HT-29 (cell line): ENCODE results near the gene ASIC3. TPM values are rescaled to one million over a fixed set of nuclear protein-coding genes. Genes with fewer than 3 reads are reported as not detected.
A peak's percentile ranks its signal among the peaks of the same experiment; 100 is the strongest.
"Not testable (repeated sequence)": the region's sequence is repeated elsewhere in the genome, so short reads cannot be mapped to it uniquely, and the experiment has no call there.

Source experiments
- DNase-seq: peaks from one replicate; pipeline ENCODE4 v3.0.0-alpha.2; 2015; ENCODE audit warnings: low spot score
- total RNA-seq: library from RNA; depleted of rRNA; stranded (reverse); fragments of >200 nt; shearing (Covaris generic); gene quantifications from 2 replicates; pipeline ENCODE4 v1.2.3, GENCODE V29; 2014

The ASIC3 gene
- total RNA-seq, 1 experiment from 2014 or later = 2.2 TPM

DNA sequence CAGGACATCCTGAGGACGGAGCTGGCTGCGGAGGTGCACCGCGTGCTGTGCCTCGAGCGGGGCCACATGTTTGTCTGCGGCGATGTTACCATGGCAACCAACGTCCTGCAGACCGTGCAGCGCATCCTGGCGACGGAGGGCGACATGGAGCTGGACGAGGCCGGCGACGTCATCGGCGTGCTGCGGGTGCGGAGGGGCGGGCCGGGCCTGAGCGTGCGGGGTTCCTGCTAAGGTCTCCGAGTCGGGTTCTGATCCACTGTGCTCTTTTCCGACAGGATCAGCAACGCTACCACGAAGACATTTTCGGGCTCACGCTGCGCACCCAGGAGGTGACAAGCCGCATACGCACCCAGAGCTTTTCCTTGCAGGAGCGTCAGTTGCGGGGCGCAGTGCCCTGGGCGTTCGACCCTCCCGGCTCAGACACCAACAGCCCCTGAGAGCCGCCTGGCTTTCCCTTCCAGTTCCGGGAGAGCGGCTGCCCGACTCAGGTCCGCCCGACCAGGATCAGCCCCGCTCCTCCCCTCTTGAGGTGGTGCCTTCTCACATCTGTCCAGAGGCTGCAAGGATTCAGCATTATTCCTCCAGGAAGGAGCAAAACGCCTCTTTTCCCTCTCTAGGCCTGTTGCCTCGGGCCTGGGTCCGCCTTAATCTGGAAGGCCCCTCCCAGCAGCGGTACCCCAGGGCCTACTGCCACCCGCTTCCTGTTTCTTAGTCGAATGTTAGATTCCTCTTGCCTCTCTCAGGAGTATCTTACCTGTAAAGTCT lies 34.4 kb upstream of the ASIC3 start:
- DNase-seq = no peak

DNA sequence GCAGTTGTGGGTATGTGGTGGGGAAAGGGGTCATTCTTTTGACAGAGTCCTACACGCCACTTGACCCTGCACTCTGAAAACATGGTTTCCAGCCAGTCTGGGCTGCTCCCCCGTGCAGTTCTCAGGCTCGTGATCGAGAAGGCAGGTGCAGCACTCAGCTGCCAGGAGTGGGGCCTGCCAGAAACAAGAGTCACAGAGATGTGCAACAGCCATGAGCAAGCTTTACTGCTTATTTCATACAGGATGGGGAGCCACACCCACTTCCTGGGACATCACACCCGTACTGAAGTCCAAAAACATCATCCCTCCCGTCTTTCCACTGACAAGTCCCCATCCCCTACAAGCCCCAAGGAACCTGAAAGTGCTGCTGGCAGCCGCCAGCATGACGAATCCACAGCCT lies 33.4 kb upstream of the ASIC3 start:
- DNase-seq = no peak

DNA sequence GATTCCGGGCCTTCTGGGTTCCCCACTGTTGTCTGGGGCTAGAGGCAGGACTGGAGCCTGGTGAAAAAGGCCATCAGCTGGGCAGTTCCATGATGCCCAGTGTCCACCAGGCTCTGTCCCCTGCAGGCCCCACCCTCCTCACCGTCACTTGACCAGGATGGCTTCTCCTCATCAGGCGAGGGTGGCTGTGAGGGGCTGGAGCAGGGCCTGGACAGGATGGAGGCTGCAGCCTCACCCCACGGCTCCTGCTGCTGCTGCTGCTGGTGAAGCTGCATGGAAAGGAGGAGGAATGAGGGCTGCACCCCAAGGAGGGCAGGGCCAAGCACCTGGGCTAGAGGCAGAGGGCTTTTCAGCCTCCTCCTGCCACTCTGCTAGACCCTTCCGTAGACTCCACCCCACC lies 32.4 kb upstream of the ASIC3 start:
- DNase-seq = peak; percentile 2

DNA sequence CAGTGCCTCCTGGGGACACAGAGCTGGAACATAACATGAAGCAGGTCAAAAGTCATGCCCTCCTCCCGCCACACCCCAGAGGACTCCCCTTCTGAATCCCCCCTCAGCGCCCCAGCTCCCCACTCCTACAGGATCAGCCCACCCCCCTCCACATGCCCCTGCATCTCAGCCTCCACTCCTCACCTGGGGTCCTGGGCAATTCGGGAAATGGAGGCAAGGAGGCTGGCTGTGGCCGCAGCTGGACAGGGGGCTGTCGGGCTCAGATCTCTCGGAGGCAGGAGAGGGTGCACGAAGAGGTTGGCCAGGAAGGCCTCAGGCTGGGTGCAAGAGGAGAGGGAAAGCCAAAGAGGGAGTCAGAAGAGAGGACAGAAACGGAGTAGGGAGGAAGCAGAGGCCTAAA lies 31.8 kb upstream of the ASIC3 start:
- DNase-seq = no peak

DNA sequence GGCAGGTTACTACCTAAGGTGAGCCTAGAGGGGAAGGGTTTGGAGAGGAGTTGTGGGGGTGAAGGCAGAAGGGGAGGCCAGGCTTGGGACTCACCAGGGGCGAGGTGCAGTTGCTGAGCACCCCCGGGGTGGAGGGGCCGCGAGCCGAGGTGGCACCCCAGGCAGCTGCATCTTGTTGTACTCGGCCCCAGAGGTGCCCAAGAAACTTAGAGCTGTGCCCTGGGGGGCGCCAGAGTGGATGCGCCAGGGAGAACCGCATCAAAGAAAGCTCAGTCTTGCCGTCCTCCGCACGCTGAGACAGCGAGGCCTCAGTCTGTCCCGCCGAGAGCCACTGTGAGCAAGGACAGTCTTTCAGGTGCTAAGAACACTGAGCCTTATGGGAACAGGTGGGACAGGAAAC lies 31.4 kb upstream of the ASIC3 start:
- DNase-seq = no peak

DNA sequence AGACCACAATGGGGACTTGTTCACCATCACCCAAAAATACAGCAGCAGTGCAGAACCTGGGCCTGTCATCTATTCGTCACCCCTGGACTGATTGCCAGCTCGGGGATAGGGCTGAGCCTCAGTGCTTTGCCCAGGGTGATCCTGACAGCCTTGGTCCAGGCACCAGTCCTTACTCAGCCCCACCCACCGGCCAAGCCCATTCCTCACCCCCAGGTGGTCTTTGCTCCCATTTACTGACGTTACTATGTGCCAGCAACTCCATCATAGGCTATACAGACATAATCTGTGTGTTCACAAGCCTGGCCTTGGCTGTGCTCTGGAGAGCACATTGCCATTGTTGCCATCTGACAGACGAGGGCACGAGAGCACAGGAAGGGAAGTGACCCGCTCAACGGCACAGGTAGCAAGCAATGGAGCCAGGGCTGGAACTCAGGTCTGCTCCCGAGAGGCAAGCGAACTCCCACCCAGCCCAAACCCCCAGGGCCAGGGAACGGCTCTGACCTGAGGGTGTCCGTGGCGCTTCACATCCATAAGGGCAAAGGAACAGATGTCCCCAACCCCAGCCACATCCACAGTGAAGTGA lies 30.9 kb upstream of the ASIC3 start:
- peak; percentile 48 for DNase-seq

DNA sequence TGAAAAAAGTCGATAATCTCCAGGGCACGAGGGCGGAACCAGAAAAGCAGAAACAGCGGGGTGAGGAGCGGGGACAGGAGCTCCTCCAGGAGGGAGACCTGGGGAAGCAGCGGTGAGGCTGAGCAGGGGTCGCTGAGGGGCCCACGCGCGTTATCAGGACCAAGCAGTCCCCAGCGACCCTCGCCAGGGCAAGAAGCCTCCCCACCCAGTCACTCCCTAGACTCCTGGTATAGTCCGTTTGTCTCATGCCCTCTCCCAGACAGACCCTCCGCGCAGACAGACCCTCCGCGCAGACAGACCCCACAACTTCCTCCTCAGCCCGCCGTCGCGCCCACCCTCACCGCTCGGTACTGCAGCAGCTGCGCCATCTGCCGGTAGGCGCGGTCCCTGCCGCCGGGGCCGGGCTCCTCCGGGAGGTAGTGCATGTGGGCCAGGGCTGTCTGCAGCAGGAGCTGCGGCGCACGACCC lies 30.3 kb upstream of the ASIC3 start:
- peak; percentile 63 for DNase-seq

DNA sequence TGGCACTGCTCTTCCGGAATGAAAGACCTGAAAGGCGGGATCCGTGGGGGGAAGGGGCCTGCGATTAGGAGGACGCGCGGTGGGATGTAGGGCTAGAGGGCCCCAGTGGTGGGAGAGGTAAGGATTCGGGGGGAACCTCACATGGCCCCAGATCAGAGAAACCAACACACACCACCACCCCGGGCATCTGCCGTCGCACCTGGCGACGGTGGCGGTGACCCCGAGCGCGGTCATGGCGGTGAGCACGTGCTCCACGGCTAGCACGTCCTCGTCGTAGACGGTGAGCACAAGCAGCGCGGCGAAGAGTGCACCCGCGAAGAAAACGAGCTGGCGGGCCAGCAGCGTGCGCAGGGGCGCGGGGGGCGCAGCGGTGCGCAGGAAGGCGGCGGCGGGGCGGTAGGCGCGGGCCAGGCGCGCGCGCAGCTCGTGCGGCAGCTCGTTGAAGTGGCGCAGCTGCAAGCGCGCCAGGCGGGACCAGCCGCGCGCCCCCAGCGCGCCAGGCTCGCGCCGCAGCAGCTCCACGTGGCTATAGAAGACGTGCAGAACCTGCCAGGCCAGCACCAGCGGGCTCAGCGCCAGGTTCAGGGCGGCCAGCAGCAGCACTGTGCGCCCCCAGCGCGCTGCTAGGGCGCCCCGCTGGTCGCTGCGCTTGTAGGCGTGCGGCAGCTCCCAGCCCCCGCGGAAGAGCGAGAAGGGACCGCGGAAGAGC lies 29.8 kb upstream of the ASIC3 start:
- DNase-seq = no peak

DNA sequence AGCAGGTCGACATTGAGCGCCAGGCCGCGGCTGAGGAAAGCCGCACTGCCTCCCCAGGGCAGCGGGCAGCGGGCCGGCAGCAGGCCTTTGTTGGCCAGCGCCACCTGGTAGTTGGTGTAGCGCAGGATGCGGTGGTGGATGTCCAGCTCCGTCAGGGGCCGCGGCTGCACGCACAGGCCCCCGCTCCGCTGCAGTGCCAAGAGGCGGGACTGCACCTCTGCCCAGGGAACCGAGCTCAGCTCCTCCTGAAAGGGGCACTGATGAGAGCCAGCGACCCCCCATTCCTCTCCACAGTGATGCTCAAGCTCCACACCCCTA lies 29.2 kb upstream of the ASIC3 start:
- DNase-seq = no peak

DNA sequence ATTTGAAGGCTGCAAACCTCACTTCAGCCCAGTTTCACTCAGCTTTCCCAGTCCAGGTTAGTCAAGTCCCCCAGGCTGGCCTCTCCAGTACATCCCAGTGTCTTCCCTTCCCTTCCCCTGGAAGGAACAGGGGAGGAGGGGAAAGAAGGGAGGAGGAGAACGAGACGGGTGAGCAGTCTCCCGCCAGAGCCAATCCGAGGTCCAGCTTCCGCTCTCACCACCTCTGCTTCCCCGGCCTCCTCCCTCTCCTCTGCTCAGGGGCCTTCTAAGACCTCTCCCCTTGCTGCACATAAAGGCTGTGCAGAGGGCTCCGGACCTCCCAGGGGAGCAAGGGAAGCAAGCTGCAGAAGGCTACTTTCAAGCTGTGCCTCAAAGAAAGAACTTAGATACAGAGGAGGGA lies 28.1 kb upstream of the ASIC3 start:
- no peak for DNase-seq

DNA sequence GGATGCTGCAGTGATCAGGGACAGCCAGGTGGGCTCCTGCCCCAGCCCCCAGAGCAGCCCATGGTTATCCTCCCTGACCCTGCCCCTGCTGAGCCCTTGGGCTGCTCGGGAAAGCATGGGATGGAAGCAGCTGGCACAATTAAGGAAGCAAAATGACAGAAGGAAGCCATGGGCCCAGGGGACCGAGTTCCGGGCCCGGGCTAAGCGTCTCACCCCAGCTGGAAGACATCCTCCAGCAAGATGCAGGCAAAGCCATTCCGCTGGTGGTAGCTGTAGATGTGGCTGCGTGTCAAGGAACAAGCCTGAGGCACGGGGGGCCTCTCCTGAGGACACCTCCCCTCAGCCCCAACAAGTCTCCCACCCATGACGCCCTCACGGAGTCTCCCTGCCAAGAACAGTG lies 25.1 kb upstream of the ASIC3 start:
- no peak for DNase-seq

DNA sequence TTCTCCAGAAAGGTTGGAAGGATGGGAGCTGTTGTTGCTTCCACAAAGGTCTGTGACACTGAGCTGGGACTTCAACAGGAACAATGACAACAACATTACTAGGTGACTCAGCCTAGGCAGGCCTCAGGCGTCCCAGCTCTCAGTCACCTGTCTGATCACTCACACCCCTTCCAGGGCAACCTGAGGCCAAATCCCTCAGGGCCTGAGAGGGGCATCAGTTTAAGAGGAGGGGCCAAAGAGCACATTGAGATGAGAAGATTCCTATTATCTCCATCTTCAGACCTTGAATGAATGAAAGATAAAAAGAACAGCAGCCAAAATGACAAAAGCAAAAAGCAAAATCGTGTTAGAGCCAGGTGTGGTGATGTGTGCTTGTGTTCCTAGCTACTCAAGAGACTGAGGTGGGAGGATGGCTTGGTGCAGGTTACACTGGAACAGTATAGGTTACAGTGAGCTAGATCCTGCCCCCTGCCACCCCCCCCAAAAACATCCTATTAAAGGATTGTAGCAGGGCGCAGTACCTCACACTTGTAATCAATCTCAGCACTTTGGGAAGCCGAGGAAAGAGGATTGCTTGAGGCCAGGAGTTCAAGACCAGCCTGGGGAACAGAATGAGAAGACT lies 23.8 kb upstream of the ASIC3 start, which contains the start of gene ATG9B:
TSS of gene ATG9B (minus strand) at position 60 of the 622 bp plus-strand sequence. CDS start 71 bp downstream, outside the sequence.
- peak; percentile 41 for DNase-seq

DNA sequence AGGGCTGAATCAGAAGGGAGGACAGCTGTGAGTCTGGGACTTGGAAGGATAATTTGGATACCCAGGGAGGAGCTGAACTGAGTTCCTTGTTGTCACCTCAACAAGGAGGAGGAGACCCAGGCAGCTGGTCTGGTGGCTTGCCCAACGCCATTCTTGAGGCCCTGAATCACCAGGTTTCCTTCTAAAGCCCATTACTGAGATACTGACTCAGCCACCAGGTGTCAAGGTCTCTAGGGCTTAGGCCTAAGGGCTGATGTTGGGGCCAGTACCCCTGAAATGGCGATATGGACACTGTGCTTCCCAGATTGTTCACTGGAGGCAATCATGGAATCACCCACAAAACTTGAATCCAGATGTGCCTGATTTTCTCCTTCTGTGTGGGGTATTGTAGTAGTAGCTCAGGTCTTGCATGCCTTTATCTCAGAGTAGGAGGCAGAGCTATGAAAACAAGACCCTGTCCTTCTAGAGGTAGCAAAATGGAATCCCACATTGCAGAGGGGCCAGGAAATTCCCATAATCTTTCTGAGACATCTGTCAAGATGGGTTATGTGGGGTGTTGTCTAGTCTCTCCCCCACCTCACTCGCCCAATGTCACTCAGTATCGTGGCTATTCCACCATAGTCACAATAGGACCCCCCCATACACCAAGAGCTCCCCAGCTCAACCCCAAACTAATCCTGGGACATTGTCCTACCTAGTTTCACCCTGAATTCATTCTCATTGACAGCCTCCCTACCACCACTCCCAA lies 22.2 kb upstream of the ASIC3 start:
- DNase-seq = peak; percentile 36

DNA sequence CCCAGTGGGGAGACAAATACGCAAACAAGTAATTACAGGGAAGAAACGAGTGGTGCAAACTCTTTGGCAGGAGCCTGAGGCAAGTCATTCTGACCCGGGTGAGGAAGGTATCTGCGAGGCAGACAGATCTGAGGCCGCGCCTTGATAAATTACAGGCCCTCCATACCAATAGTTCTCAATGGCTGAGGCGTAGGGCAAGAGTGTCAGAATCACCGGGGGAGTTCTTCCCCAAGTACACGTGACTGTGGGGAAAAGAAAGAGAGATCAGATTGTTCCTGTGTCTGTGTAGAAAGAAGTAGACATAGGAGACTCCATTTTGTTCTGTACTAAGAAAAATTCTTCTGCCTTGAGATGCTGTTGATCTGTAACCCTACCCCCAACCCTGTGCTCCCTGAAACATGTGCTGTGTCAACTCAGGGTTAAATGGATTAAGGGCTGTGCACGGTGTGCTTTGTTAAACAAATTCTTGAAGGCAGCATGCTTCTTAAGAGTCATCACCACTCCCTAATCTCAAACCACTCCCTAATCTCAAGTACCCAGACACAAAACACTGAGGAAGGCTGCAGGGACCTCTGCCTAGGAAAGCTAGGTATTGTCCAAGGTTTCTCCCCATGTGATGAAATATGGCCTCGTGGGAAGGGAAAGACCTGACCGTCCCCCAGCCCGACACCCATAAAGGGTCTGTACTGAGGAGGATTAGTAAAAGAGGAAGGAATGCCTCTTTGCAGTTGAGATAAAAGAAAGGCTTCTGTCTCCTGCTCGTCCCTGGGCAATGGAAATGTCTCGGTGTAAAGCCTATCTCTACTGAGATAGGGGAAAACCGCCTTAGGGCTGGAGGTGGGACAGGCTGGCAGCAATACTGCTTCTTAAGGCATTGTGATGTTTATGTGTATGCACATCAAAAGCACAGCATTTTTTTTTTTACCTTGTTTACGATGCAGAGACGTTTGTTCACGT lies 21.3 kb upstream of the ASIC3 start:
- peak; percentile 32 for DNase-seq

DNA sequence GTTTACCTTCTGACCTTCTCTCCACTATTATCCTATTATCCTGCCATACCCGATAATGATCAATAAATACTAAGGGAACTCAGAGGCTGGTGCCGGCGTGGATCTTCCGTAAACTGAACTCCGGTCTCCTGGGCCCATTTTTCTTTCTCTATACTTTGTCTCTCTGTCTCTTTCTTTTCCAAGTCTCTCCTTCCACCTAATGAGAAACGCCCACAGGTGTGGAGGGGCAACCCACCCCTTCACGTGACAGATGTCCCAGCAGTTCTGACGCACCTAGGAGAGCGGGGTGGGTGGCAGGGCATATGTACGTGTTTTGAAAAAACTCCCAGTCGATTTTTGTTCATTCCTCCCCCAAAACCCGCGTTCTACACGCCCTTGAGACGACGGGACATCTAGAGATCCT lies 20.6 kb upstream of the ASIC3 start:
- DNase-seq = not testable (repeated sequence)

DNA sequence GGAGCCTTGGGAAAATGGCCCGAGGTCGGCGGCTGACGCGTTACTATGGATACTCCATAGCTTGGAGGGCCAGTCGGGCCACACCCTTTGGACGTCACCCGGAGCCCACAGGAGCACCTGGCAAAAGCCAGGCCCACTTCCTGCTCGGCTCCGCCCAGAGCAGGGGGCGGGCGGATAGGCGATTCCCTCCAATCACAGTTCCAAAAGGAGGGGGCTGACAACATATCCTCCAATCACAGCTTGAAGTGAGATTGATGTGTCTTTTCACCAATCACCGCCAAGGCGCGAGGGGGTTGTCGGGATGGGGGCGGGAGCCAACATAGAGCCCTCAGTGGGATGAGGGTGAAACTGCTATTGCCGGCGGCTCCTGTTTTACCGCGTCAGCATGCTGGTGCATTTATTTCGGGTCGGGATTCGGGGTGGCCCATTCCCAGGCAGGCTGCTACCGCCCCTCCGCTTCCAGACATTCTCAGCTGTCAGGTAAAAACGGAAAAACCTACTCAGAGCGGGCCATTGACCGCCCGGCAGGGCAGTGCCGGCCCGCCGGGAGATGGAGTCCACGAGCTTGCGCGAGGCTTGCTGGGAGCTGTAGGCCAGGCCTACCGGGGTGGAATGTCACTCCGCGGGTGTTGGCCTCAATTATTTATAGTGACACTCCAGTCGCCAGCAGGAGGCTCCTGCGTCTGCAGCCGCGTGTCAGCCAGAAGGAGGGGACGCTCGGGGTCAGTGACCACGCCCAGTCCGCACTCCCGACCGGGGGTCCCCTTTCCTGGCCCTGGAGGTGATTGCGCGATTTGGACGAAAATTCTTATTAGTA lies 20.0 kb upstream of the ASIC3 start, which contains the start of gene ABCB8:
TSS of gene ABCB8 (plus strand) at position 320 of the 817 bp plus-strand sequence. CDS start at position 386, 66 bp downstream.
- peak; percentile 100 for DNase-seq

DNA sequence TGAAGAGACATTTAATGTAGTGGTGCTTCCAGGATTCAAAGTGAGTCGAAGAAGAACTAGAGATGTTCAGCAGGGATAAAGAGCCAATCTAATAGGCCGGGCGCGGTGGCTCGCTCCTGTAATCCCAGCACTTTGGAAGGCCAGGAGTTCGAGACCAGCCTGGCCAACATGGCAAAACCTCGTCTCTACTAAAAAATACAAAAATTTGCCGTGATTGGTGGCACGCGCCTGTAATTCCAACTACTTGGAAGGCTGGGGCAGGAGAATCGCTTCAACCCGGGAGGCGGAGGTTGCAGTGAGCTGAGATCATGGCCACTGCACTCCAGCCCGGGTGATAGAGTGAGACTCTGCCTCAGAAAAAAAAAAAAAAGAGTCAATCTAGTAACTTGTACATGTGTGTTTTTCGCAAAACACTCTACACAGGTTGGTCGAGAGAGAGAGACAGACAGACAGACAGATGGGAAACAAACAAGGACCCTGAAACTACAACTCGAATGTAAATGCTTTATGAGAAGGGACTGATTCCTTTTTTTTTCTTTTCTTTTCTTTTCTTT lies 19.3 kb upstream of the ASIC3 start:
- no peak for DNase-seq

DNA sequence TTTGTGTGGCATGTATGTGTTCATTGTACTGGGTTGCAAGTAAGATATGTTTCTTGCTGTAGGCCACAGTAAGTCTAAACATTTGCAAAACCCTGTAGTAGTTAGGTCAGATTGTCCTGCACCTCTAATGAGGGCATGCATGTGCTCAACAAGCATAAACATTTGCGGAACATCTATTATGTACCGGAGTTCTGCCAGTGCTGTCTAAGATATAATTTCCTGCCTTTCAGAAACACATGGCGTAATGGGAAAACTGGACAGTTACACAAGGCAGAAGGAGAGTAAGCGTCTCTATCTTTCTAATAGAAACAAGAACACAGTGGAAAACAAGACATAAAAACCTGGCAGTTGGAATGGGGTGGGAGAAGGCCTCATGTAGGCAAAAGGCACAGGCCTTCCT lies 17.3 kb upstream of the ASIC3 start:
- DNase-seq = no peak
